Measurements from ENCODE around the gene SUPT20HL1.
A peak's percentile ranks its signal among the peaks of the same experiment; 100 is the strongest.

The SUPT20HL1 gene

DNA sequence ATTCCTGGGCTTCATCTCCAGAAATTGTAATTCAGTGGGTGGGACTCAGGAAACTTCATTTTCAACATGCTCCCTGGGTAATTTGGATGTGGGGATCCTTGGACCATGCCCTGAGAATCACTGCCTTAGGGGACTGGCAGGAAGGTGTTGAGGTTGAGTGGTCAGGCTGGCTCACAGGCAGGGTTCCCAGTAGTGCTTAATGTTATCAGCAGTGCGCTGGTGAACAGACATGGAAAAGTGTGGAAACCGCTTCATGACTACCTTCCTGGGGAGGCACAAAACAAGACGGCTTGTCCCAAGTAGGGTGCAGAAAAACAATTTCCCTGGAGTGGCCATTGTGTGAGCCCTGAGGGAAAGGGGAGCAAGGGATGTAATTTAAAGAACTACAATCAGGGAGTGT is 31.4 kb downstream of the SUPT20HL1 start:
- no peaks in the 10 kb centered on the region for H4K20me1 ChIP-seq (ENCODE audit: insufficient read depth, low read length)

DNA sequence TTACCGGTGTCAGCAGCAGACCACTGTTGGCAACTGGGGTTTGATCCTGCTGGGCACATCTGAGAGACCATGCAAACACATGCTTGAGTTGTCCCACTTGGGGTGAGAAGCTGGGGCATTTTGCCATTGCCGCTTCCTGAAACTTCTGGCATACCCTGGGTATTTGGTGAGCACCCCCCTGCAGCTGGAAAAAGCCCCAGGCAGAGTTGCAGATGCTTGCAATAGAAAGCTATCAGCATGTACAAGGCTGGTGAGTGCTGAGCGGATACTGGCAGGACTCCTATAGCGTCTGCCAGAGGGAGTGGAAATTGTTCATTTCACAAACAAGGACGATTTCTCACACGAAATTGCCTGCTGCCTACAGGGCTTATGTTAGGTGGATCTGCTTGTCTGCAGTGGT is 32.3 kb downstream of the SUPT20HL1 start:
- no peaks in the 10 kb centered on the region for H3K27me3 ChIP-seq (ENCODE audit: insufficient read depth, low read length)

More for the DNA sequence above, 31.4 kb downstream of the SUPT20HL1 start:
- no peaks in the 10 kb centered on the region for H3K27me3 ChIP-seq (ENCODE audit: insufficient read depth, low read length)
- no peak overlapping the region for H3K9ac ChIP-seq (ENCODE audit: low read length)
- no peaks in the 10 kb centered on the region for H3K9me3 ChIP-seq (ENCODE audit: low read length)
- H3K4me1 ChIP-seq (ENCODE audit: insufficient read depth, low read length, severe bottlenecking) = no peaks in the 10 kb centered on the region
- H3K79me2 ChIP-seq (ENCODE audit: insufficient read depth, low read length) = no peaks in the 10 kb centered on the region
- H3K27ac ChIP-seq (ENCODE audit: low read depth, low read length, poor library complexity, severe bottlenecking) = no peak overlapping the region
- H3K4me2 ChIP-seq (ENCODE audit: low read length) = no peak overlapping the region
- H2AFZ ChIP-seq (ENCODE audit: low read length) = no peak overlapping the region
- TF ChIP-seq CTCF (IDR thresholded peaks at IDR 0.05; ENCODE audit: low read length) (no peak), EZH2 (IDR thresholded peaks at IDR 0.05; ENCODE audit: borderline replicate concordance, low read length) (no peak)
- no peaks in the 10 kb centered on the region for H3F3A ChIP-seq (ENCODE audit: insufficient read depth, low read length)
- no peaks in the 10 kb centered on the region for H3K36me3 ChIP-seq (ENCODE audit: insufficient read depth, low read length)
- no peaks in the 10 kb centered on the region for H3K9me2 ChIP-seq (ENCODE audit: low read depth, low read length)
- no peak overlapping the region for H3K4me3 ChIP-seq (ENCODE audit: low read depth, low read length, poor library complexity, severe bottlenecking)

DNA sequence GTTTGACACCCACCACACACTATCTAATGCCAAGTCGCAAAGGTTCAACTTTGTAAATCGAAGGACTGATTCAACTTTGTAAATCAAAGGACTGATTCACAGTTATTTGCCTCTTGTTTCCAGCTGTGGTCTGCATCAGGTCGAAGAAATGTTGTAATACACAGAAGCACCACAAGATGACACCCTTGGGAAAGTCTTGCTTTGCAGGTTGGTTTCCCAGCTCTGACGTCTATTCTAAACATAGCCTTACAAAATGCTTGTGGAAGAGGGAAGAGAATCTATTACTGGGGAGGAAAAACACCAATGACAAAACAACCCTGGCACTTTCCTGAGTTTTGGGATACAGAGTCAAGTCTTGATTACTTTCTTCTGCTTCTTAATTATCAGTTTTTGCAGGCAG is 35.3 kb downstream of the SUPT20HL1 start:
- Histone ChIP-seq H3K27me3 (ENCODE audit: insufficient read depth, low read length) (no peaks in the 10 kb centered on the region), H3K9me2 (ENCODE audit: low read depth, low read length) (no peaks in the 10 kb centered on the region), H4K20me1 (ENCODE audit: insufficient read depth, low read length) (no peaks in the 10 kb centered on the region), H2AFZ (ENCODE audit: low read length) (no peak overlapping the region), H3F3A (ENCODE audit: insufficient read depth, low read length) (no peaks in the 10 kb centered on the region), H3K9me3 (ENCODE audit: low read length) (no peaks in the 10 kb centered on the region), H3K79me2 (ENCODE audit: insufficient read depth, low read length) (no peaks in the 10 kb centered on the region), H3K27ac (ENCODE audit: low read depth, low read length, poor library complexity, severe bottlenecking) (no peak overlapping the region), H3K9ac (ENCODE audit: low read length) (no peak overlapping the region), H3K4me3 (ENCODE audit: low read depth, low read length, poor library complexity, severe bottlenecking) (no peak overlapping the region), H3K4me2 (ENCODE audit: low read length) (no peak overlapping the region), H3K4me1 (ENCODE audit: insufficient read depth, low read length, severe bottlenecking) (no peaks in the 10 kb centered on the region), H3K36me3 (ENCODE audit: insufficient read depth, low read length) (no peaks in the 10 kb centered on the region)
- no peak for TF ChIP-seq EZH2 (IDR thresholded peaks at IDR 0.05; ENCODE audit: borderline replicate concordance, low read length)
- TF ChIP-seq CTCF (IDR thresholded peaks at IDR 0.05; ENCODE audit: low read length) = peak; percentile 69

More for the DNA sequence above, 32.3 kb downstream of the SUPT20HL1 start:
- H3K9ac ChIP-seq (ENCODE audit: low read length) = no peak overlapping the region
- H3F3A ChIP-seq (ENCODE audit: insufficient read depth, low read length) = no peaks in the 10 kb centered on the region
- H3K9me3 ChIP-seq (ENCODE audit: low read length) = no peaks in the 10 kb centered on the region
- no peak overlapping the region for H3K4me3 ChIP-seq (ENCODE audit: low read depth, low read length, poor library complexity, severe bottlenecking)
- H3K36me3 ChIP-seq (ENCODE audit: insufficient read depth, low read length) = no peaks in the 10 kb centered on the region
- no peak overlapping the region for H2AFZ ChIP-seq (ENCODE audit: low read length)
- H3K79me2 ChIP-seq (ENCODE audit: insufficient read depth, low read length) = no peaks in the 10 kb centered on the region
- H3K4me2 ChIP-seq (ENCODE audit: low read length) = no peak overlapping the region
- H3K9me2 ChIP-seq (ENCODE audit: low read depth, low read length) = no peaks in the 10 kb centered on the region
- no peak overlapping the region for H3K27ac ChIP-seq (ENCODE audit: low read depth, low read length, poor library complexity, severe bottlenecking)
- no peak for TF ChIP-seq EZH2 (IDR thresholded peaks at IDR 0.05; ENCODE audit: borderline replicate concordance, low read length)
- no peak for TF ChIP-seq CTCF (IDR thresholded peaks at IDR 0.05; ENCODE audit: low read length)
- H4K20me1 ChIP-seq (ENCODE audit: insufficient read depth, low read length) = no peaks in the 10 kb centered on the region
- H3K4me1 ChIP-seq (ENCODE audit: insufficient read depth, low read length, severe bottlenecking) = no peaks in the 10 kb centered on the region
